ENCODE data around the gene OSBPL8. TPM values are rescaled to one million over a fixed set of nuclear protein-coding genes. Genes with fewer than 3 reads are reported as not detected.
A peak's percentile ranks its signal among the peaks of the same experiment; 100 is the strongest.

OSBPL8 gene
- total and polyA plus RNA-seq, 9 of the 15 experiments (the other 6 are each of a cell fraction or from before 2014, with no cell fraction given): 17.4 to 82.7 (median 42.8) TPM

DNA sequence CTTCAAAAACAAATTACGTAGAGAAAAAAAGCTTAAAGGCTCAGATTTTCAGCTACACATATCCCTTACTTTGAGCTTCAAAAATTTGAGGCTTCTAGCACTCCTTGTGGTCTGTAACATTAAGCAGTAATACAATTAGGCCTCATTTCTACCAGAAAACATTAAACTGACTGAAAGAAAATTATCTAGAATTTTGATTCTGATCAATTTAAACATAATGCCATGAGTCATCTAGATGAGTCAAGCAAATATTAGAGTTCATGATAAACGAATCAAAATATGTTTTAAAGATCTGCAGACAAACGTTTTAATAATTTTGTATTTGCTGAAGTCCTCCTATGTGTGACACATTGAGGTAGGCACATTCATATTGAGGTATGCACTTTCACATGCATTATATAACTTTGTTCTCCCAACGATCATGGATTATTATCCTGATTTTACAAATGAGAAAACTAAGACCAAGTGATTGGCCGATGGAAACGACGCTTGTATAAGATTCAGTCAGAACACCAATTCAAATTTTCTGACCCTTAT, 4.3 kb downstream of the OSBPL8 start:
- TF ChIP-seq NUFIP1 (IDR thresholded peaks at IDR 0.05; ENCODE audit: partially characterized antibody) (no peak), RBFOX2 (IDR thresholded peaks at IDR 0.05; ENCODE audit: low read depth, low read length) (0 out of 2 replicates have a peak, but pooled peaks have one; percentile 8), FOSL1 (tag; conservative IDR thresholded peaks at IDR 0.05) (peak; percentile 41)
- TF ChIP-seq, protein P1, sequence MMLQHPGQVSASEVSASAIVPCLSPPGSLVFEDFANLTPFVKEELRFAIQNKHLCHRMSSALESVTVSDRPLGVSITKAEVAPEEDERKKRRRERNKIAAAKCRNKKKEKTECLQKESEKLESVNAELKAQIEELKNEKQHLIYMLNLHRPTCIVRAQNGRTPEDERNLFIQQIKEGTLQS (IDR thresholded peaks at IDR 0.05): peak; percentile 26; the same call in 1 of the 2 replicates
- TF ChIP-seq, protein P1 (CRISPR knock-in tag; conservative IDR thresholded peaks at IDR 0.05): no peak
- Histone ChIP-seq H3K36me3 (ENCODE audit: control insufficient read depth, insufficient read depth, low read length) (no peaks in the 10 kb centered on the region; the same call in 2 of the 3 replicates), H3K9me1 (ENCODE audit: control insufficient read depth, insufficient read depth, low read length) (no peaks in the 10 kb centered on the region), H2AFZ (ENCODE audit: low read depth, low read length) (no peak overlapping the region), H3K9ac (ENCODE audit: insufficient read depth in 1 of 2, low read depth in 2 of 2, low read length in 2 of 2) (no peak overlapping the region), H3K4me3 (no peak overlapping the region), H4K20me1 (replicated peaks; ENCODE audit: control insufficient read depth, insufficient read depth, low read length) (peaks cover 21% of the 10 kb centered on the region; the same call in 1 of the 2 replicates), H3K9me3 (replicated peaks; ENCODE audit: control insufficient read depth, insufficient read depth, low read depth, low read length) (no peaks in the 10 kb centered on the region), H3K27me3 (ENCODE audit: control insufficient read depth in 2 of 2, insufficient read depth in 2 of 2, low read length in 2 of 2) (no peaks in the 10 kb centered on the region), H3K27ac (ENCODE audit: extremely low read depth, low read depth, low read length) (no peak overlapping the region), H3K79me2 (ENCODE audit: control insufficient read depth, insufficient read depth, low read length) (peaks cover 89% of the 10 kb centered on the region), H3K4me1 (replicated peaks in 1 of 2; ENCODE audit: control insufficient read depth in 2 of 2, insufficient read depth in 2 of 2, low read length in 2 of 2) (peaks cover 19 to 30% of the 10 kb centered on the region in 2 experiments), H3K4me2 (ENCODE audit: insufficient read depth, low read length) (no peak overlapping the region; the same call in 1 of the 2 replicates)
- ChIA-PET POLR2A (interaction anchor here (1.2 to 1.5 kb wide), 2 partner anchors 15 to 22 kb away, joined by 3 read pairs; no protein-coding TSS in a partner anchor), CTCF (ENCODE audit: low intra/inter-chr PET ratio) (no interaction called here)
- in situ Hi-C loops (cut with MboI): no loop called here
- 43% methylated on average over 7 of the region's 7 CpGs for WGBS (ENCODE audit: insufficient coverage, low coverage, missing lambda C conversion rate)
- ATAC-seq (no peak), DNase-seq (ENCODE audit: extremely low read depth in 1 of 4, low spot score in 3 of 4) (no peak), FAIRE-seq (no peak)
- no TSS peak for BruUV-seq (replicated peaks)
- intact Hi-C loops (cut with micrococcal nuclease): loop anchor here (5.0 to 10.0 kb wide), 3 partner anchors 83 to 470 kb away; partner anchors contain the start of gene NAP1L1
